IMR-90 (cell line): ENCODE measurements around the gene SLC25A34.

ENCODE experiments used
- BHLHE40 ChIP-seq: fragments of 150-350 bp; IDR thresholded peaks from 2 replicates; pipeline ENCODE4 v1.6.1; 2016; ENCODE audit warnings: mild to moderate bottlenecking, low read depth, low read length
- CTCF ChIP-seq: conservative IDR thresholded peaks from 2 replicates; pipeline ENCODE4 v1.5.1; 2012; ENCODE audit warnings: mild to moderate bottlenecking, low read depth, low read length, improper control_type of control experiment
- ELK1 ChIP-seq: fragments of 150-350 bp; IDR thresholded peaks from 2 replicates; pipeline ENCODE4 v1.6.1; 2016; ENCODE audit warnings: low read depth, mild to moderate bottlenecking, low read length, moderate library complexity, borderline replicate concordance
- FOS ChIP-seq: fragments of 150-350 bp; IDR thresholded peaks from 2 replicates; pipeline ENCODE4 v1.6.1; 2016; ENCODE audit warnings: low read depth, low read length
- MAFK ChIP-seq: IDR thresholded peaks from 2 replicates; pipeline ENCODE4 v1.6.1; 2012; ENCODE audit warnings: low read depth, low read length, improper control_type of control experiment
- POLR2A ChIP-seq: IDR thresholded peaks from 2 replicates; pipeline ENCODE4 v1.6.1; 2012; ENCODE audit warnings: mild to moderate bottlenecking, low read depth, low read length
- RFX5 ChIP-seq: IDR thresholded peaks from 2 replicates; pipeline ENCODE4 v1.8.0; 2012; ENCODE audit warnings: low read depth, mild to moderate bottlenecking, low read length, moderate library complexity
- SMC3 ChIP-seq: fragments of 150-350 bp; IDR thresholded peaks from 2 replicates; pipeline ENCODE4 v1.6.1; 2016; ENCODE audit warnings: low read depth, mild to moderate bottlenecking, antibody characterized with exemption, low read length, moderate library complexity

- TF ChIP-seq BHLHE40 (no peak), RFX5 (no peak), POLR2A (no peak), CTCF (no peak), ELK1 (no peak), MAFK (no peak), SMC3 (no peak), FOS (no peak)
Observed at GRCh38 chr1:15786581-15786980, 50.5 kb downstream of the SLC25A34 start.
